ENCODE data around the gene HOXC11.

Gene HOXC11

DNA sequence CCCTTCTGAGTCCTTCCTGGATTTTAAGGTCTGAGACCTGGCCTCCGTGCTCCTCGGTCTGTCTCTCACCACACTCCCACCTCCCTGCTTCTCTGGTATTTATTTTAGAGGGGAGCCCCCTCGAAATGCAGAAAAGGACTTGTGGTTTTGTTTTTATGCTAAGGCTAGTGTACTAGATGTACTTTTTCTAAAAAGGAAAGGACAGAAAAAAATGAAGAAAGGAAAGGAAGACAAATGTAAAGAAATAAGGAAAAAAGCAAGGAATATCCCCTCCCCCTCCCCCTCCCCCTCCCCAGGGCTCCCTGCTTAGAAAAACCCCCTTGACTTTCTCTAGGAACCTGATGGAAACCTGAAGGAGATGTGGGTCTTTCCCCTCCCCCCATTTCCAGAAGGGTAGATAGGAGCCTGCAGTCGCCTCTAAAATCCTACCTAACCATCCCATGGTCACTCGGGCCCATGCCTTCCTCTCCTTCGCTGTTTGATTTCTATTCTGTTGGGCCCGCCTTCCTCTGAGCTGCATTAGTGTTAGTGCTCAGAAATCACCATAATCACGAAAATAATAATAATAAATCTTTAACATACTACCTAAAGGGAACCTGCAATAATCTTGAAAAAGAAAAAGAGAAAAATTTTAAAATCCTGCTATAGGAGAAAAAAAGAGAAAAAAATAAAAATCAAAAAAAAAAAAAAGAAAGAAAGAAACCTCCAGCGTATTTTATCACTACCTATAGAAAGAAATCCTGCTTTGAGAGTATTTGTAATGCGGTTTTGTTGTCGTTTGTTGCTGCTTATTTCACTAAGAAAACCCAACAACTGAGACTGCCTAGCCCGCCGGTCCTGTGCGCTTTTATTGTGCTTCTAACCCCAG, 39.0 kb downstream of the HOXC11 start:
- DNase-seq = no peak

DNA sequence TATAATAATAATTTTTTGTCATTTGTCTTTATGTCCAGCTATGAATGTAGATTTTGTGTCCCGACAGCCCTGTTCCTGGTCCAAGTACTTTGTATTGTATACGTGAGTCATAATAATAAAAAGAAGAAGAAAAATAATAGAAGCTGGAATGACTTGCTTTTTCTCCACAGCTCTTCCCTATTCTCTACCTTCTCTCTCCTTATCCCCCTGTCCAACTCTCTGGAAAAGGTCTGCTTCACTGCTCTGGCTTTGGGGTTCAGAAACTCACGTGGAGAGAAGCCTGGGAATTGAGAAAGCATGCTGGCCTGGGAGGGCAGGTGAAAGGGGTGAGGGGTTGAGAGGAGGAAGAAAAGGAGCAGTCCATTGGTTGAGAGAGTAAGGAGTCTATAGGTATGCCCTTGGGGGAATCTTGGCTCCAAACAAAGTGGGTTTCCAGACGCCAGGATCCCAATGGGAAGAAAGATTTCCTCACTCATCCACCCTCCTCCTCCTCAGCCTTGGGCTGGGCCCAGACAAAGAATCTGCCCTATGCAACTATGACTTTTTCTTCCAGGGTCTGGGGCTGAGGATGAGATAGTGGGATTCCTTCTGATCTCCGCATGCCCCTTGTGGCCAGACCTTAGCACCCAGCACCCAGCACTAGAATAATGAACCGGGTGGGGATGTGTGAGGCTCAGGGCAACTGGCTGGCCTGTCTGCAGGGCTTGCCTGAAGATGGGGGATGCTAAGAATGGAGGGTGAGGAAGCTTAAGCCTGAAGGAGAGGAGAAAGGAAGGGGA, 39.9 kb downstream of the HOXC11 start:
- DNase-seq = no peak

DNA sequence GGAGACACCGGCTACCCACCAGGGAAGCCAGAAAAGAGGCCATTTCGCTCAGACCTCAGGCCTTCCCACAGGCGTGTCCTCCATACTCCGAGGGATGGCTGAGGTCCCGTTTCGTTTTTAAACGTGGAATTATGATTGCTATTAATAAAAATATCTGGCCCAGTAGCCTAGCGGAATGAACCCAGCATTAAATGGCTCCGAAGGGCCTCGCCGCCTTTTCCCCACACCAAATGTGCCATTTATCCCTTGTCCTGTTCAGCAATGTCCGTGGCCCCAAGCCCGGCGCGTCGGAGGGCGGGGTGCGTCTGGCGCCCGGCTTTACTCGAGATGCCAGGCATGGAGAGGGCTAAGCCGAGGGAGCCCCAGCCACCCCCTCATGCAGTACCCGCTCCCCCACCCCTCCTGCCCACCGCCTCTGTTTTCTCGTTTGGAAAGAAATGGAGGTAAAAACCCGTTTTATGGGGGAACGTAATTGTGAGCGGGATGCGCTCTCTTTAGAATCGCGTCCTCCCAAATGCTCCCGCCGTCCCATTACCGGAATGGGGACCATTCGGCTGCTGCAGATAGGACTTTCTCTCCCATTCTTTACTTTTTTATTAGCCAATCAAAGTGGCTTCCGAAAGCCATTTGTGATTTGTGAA, 41.6 kb downstream of the HOXC11 start:
- no peak for DNase-seq

DNA sequence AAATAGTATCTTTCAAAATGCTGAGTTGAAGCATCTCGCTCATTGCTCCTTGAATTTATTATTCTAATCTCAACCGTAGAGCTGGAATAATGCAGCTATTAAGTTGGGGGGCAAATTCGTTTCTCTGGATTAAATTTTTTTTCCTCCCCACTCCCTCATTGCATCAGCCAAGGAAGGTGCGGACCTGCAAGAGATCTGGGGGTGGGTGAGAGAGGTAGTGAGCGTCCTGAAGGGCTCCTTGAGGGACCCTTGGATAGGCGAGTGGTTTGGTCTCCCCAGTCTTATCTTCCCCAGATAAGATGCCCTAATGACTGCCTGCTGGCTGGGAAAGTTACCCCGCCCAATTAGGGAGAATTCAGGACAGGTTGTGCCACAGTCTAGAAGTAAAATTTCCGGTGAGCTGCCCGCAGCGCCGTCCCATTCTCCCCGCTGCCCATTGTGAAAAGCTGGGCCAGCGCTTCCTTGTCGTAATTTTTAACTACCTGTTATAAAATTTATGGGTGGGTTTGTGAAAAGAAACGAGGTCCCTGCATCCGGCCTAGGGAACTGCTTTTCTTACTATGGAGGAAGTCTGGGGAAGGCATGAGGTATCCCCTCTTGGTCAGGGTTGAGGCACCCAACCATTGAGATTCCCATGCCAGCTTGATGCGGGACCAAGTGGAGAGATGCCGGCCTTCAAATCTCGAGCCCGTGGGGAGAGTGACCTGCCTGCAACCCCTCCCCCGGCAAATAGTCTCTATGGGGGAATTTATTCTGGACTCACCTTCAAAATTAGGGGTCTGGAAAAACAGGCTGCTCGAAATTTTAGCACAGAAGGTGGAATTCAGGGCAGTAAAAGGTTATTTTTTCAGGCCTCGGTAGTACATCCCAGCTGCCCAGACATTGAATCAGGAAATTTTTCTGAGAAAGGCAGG, 42.3 kb downstream of the HOXC11 start:
- DNase-seq = no peak

DNA sequence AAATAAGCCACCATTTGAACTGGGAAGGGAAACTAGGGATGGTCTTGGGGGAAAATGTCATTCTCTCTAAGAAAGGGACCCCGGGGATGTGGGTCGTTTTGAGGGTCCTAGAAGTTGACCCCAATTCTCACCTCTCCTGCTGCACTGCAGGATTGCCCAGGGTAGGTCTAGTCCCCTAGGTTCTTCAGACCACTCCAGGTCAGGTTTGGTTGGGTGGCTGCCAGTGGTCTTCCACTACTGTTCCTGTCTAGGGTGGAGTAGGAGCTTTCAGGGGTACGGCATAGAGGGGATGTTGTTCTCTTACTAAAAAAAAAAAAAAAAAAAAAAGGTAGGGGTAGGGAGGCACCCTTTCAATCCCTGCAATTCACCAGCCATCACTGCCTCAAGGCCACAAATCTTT, 43.1 kb downstream of the HOXC11 start:
- DNase-seq = no peak

DNA sequence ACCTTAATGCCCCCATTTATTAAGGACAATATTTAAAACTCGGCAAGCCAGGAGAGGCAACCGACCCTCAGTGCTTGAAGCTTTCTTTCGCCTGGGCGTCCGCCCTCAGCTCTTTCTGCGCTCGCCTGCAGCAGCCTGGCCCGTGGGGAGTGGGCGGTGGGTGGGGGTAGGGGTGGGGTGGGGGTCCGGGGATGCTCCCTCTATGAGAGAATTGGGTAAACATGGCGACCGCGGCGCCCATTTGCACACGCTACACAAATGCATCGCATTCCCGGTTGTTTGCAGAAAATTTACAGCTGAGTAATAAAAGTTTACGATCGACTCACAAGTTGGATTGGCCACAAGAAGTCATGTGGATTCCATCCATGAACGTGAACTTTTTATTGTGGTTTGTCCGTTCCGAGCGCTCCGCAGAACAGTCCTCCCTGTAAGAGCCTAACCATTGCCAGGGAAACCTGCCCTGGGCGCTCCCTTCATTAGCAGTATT, 43.6 kb downstream of the HOXC11 start:
- no peak for DNase-seq

DNA sequence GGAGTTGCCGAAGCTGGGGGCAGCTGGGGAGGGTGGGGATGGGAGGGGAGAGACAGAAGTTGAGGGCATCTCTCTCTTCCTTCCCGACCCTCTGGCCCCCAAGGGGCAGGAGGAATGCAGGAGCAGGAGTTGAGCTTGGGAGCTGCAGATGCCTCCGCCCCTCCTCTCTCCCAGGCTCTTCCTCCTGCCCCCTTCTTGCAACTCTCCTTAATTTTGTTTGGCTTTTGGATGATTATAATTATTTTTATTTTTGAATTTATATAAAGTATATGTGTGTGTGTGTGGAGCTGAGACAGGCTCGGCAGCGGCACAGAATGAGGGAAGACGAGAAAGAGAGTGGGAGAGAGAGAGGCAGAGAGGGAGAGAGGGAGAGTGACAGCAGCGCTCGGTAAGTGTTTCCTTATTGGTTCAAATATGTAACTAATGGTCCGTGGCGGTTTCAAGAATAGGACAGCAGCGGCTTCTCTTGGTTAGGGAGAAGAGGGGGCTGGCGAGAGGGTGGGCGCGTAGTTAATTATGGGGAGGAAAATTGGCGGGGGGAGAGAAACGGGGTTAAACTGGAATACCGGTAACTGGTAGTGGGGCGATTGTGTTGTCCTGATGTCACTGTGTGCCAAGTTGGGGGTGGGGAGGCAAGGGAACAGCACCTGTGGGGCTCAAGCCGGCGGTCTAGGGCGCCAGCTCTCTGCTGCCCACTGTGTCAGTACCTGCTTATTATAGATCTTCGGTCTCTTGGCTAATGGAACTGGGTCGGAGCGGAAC, 44.3 kb downstream of the HOXC11 start:
- DNase-seq = no peak

DNA sequence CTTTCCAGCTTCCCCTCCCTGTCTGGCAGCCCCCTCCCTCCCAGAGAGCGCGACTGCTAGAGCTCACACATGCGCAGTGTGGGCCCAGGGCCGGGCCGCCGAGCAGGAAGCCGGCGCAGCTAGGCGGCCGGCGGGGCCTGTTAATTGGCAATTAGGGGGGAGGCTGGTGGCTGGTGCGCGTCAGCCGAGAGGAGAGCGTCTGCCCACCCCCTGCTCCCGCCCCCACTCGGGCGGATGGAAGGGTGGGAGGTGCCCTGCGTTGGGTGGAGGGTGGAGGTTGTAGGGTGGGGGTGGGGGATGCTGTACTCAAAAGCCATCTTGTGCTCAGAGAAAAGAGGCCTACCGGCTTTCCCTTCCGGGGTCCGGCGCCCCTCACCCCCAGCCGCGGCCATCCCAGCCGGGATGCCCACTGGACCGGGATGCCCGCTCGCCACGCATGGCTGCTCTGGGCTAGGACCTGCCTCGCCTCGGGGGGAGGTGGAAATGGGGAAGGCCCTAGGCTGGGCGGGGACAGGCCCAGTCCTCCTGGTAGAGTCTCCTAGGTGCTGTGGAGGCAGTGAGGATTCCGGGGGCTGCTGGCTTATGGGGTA, 45.0 kb downstream of the HOXC11 start:
- DNase-seq = no peak

DNA sequence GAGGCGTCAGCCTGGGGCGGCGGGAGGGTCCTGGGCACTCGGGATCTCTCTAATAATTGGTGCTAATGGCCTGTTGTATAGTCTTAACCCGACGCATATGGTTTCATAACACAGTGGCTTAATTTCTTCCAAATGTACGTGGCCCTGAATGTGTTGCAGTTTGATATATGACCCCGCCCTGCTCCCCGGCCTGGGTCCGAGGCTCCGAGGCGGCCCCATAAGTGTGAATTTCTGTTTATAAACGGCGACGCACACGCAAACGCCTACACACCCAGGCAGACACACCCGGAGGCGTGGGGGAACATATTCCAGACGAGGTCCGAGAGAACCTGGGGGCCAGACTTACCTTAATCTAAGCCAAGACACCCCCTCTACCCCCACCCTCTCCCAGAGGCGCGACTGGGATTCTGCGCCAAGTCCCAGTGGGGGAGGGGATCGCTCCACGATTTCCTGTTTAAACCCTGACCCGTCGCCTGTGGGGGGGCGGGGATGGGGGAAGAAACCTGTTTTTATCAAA, 45.6 kb downstream of the HOXC11 start:
- DNase-seq = no peak

DNA sequence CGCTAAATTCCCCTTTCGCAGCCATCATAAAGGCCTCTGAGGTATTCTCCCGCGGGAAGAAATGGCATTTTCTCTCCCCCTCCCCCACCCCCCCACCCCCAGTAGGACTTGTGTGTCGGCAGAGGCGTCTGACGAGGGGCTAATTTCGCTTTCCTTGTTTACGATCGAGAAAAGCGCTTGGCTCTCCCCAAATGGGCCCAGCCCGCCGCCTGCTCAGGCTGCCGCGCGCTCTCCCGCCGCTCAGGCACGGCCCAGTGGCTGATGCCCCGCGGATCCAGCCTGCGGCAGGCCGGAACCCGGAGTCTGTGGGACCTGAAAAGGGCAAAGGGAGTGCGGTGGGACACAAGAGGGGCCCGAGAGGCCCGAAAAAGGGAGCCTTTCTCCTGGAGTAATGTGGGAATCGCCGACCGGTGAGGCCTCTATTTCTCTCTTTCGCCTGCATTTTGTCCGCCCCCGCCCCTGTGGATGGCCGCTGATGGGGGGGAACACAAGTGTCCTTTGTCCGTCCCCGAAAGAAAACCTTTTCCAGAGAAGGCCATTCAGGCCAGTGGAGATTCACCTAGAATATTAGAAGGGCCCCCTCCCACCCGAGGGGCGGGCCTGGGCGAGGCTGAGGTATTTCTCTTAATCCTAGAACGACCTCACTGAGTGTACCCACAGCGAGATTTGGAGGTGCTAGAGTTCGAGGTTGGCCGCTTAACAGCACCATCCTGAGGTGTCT, 46.3 kb downstream of the HOXC11 start:
- DNase-seq = no peak

DNA sequence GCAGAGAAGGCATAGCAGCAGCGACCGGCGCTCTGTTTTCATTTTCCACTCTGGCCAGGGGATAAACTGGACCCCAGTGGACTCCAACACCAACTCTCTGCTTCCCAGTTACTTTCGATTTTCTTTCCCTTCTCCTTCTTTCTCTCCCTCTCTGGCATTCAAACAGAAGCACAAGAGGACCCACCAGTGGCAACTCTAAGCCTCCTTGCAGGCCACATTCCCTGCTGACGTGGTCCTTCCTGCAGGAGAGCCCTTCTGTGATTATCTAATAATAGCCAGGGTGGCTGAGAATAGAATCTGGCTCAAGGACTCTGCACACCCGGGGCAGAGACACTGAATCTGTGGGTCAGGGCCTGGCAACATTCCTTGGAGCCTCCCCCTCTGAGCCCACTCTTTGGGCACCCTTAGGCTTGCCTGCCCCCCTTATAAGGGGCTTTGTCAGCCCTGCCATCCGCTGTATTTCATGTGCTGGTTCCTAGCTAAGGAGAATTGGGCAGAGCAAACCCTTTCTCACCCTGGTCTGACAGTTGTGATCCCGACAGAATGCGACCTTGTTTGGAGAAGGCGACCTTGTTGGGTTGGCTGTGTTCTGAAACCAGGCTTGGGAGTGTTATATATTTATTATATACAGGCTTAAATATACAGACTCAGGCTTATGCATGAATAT, 47.1 kb downstream of the HOXC11 start:
- no peak for DNase-seq

DNA sequence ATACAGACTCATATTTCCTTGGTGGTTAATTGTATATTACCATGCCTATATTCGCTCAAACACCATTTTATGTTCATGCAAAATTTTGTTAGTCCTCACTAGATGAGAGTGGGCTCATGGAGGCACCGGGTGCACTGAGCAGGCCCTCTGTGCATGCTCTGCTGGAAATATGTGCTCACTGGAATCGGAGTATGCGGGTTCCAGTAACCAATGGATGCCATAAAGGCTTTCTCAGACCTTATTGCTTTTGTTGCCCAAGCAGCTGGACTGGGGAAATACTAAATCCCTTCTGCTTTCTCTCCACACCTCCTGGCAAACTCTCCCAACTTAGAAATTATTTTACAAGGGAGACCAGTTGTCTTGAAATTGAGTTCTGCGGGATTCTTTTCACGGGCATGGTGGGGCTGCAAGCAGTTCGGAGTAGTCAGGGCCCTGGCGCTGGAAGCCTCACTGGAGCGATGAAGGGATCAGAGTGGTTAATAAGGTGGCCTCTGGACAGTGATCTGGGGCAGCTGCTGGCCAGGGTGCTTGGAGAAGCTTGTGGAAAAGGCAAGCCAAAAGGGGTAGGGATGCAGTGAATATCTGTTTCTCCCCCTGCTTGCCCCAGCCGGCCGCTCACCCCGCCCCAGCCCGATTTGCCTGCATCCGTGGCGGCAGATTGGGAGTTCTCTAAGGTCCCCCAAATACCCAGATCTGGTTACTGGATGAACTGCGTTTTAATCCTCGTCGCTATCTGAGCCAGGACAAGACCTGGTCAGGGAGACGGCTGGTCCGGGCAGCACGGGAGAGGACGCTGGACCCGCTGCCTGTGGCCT, 47.9 kb downstream of the HOXC11 start:
- no peak for DNase-seq

DNA sequence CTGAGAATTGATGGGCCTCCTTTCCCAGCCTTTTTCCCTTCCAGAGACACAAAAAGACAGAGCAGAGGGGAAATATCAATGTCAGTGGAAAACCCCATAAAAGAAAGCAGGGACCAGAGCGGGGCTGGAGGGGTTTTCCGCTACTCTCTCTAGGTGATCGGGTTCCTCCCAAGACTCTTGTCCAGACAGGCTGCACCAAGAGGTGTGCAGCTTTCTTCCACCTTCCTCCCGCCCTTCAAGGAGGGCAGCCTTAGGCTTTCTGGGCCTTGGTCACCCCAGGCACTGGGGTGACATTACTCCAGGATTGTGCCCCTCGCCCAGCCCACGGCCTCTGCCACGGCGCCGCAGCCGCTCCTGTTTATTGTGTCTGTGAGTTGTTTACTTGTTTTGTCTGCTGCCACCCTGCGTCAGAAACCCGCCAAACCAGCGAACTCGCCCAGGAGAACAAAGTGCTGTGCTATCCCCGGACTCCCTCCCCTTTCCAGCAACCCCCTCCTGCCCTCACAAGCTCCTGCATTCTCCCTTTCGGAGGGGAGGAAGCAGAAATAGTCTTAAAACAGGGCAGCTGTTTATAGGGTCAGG, 48.6 kb downstream of the HOXC11 start:
- DNase-seq = no peak

DNA sequence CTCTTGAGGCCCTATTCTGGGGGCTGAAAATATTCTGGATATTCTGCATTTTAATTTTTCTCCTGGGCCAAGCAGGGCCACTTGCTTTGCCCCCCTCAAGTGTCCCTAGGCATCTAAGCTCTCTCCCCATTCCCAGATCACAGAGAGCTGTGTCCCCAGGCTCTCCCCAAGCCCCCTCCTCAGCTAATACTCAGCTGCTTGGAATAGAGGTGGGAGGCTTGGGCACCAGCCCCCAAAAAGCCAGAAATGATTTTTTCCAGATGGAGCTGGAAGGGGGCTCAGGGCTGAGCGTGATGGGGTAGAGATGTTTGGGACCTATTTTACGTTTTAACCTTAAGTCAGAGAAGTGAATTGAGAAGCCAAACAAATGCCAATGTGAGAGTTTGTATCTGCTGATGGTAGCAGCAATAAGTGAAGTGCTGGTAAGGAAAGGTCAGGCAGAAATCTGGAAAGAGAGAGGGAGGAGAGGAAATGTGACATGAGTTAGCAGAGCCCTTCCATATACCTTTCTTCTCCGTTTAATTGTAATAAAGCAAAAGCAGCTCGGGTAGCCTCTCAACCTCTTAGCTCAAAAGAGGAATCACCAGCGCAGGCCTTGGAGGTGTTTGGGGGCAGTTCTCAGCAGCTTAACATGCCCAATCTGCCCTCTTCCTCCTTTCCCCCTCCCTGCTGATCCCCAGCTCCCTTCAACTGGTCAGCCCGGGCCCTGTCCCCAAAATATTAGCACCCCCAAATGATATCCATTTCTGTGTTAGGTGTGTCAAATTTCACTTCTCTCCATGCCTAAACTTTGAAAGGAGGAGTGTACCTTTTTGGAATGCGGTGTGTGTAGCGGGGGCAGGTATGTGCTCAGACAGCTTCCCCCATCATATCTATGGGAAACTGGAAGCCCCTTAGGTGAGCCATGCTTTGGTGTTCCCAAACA, 50.3 kb downstream of the HOXC11 start:
- DNase-seq = no peak

DNA sequence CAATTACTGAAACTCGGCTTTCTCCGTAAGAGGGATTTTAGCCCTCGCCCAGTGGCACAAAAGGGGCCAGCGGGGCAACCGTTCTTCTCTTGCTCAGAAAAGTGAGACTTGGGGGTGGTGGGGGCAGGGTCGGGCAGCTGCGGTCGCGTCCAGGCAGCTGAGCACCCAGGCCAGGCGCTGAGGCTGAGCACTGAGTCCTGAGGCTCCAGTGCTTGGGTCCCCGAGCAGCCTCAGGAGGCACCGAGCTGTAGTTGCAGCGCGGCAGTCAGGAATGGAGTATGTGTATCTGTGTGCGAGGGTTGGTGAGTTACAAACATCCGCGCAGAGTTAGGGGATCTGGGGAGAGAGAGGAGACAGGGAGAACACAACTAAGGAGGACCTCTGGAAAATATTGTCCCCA, 51.2 kb downstream of the HOXC11 start:
- no peak for DNase-seq

DNA sequence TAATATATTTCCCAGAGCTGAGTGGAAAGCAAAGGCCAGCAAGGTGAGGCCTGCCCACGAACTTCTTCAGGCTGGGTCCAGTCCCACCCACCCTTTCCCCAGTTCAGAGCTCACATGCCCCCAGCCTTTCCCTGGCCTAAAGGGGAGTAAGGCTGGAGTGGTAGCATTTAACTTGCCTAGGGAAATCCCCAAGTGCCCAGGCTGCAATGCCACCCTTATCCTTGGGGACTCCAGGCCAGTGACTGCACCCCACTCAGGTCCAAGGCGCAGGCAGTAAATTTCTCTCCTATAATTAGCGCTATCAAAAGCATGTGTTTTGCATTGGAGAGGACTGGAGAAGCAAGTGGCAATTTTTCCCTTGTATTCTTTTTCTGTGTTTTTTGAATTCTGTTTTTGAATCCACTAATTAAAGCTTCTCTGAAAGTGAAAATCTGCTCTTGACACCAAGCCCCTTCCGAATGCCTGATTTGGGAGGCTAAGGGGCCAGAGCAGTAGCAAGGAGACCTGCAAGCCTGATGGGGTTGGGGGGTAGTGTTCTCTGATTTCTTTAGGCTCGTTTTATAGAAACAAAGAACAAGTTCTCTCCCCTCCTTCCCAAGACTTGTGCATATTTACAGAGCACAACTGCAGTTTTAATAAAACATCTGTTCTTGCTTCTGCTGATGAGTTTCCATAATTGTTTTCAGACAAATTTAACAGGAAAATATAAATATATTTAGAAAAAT, 51.8 kb downstream of the HOXC11 start:
- DNase-seq = no peak

All from right forelimb (tissue), 1 donor.